ENCODE results near the gene TEKT3.

Gene TEKT3

DNA sequence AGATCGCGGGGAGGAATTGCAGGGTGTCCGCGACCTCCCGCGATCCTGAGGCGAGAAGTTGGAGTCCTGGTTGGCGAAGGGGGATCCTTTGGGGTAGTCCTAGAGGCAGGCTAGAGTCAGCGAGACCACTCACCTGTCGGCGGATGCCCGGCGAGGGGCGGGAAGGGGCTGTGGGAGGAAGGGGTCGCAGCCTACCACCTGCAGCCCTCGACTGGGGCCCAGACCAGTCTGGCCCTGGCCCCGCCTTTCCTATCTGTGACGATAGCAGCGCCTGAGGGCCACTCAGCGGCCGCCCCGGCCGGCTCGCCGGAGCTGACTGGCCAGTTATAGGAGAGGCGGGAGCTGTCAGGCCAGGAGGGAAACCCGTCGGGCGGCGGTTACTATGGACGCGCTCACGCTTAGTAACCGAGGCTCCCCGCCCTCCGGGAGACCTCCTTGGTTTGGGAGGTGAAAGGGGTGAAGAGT is at the start of gene TEKT3:
Gene TEKT3, minus strand, starts transcription at position 213 of the 465 bp plus-strand sequence. CDS start 10,012 bp downstream, outside the sequence.
- DNase-seq: no peak

GRCh38 chr17:15388356-15389041 is 47.1 kb upstream of the TEKT3 start:
- no peak for DNase-seq

DNA sequence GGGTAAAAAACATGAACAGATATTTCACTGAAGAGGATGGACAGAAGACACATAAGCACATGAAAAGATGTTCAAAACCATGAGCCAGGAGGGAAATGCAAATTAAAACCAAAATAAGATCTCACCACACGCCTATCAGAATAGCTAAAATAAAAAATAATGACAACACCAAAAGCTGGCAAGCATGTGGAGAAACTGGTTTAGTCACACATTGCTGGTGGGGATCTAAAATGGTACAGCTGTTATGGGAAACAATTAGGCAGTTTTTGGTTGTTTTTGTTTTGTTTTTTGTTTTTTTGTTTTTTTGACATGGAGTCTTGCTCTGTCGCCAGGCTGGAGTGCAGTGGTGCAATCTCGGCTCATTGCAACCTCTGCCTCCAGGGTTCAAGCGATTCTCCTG is 44.7 kb upstream of the TEKT3 start:
- DNase-seq: no peak

DNA sequence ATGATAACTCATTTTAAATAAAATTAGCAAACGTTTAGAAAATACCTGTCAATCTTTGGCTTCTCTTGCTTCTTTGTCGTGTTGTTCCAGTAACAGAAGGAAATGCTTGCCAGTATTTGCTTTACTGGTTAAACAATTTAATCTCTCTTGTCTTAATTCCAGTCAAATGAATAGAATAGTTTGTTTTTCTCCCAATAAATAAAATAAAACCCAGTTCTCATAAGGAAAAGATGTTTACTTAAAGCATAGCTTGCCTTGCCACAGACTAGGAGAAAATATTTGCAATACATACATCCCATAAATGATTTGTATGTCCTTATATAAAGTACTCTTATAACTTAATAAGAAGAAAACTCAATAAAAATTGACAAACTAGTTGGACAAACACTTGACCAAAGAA is 43.9 kb upstream of the TEKT3 start:
- no peak for DNase-seq

DNA sequence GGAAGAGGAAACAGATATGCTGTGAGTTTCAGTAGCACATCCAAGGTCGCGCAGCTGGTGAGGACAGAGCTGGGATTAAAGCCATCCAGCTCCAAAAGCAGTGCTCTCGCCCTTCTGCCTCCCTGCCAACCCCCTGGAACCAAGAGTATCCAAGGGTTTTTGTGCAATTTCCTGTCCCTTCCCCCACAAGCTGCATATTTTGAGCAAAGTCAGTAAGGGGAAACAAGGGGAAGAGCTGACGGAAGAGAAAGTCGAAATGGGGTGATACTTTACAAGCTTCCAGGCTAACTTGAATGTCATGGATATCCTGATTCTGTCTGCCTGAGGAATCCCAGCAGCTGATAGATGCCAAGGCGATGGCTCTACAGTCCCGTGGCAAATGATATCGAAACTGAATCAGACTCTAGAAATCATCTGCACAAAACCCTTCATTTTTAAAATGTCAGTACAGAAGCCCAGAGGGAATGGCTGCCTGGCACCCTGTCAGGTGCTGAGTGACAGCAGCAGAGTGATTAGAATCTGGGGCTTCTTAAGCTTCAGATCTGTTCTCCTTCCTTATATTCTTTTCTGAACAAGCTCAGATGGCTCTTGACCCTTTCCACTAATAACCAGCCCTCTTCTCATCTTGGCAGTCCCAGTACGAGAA is 42.9 kb upstream of the TEKT3 start:
- DNase-seq: no peak

DNA sequence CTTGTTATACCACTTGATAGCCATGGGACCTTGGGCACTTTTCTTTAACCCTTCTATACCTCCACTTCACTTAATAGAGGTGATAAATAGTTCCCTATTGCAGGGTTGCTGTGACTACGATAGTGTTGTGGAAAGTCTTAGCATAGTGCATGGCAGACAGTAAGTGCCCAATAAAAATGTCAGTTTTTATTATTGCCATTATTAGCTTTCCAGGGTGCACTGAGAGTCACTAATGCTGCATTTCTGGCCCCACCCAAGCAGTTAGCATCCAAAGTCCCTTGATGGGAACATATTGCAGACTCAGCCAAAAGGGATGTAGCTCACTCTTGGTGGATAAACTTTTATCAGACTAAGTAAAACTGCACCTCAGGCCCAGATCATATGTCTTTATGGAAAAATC is 41.5 kb upstream of the TEKT3 start:
- no peak for DNase-seq

GRCh38 chr17:15381707-15382106 is 40.3 kb upstream of the TEKT3 start:
- DNase-seq: no peak

DNA sequence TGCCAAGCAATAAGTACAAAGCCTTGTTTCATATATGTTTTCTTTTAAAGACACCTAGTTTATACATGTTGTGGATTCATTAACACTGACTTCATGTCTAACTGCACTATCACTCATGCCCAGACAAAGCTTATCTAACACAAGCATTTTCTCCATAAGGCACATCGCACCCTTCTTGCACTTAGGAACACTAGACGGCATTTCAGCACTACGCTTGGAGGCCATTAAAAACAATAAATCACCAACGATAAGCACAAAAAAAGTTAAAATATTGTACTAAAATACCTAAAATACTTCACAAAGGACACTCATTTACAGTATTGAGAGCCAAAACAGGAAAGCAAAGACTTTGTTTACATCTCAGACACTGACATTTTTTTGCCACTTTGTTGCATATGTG is 39.0 kb upstream of the TEKT3 start:
- DNase-seq: no peak

GRCh38 chr17:15379659-15380058 is 38.3 kb upstream of the TEKT3 start:
- DNase-seq: no peak

GRCh38 chr17:15378243-15378642 is 36.8 kb upstream of the TEKT3 start:
- no peak for DNase-seq

GRCh38 chr17:15377616-15378015 is 36.2 kb upstream of the TEKT3 start:
- DNase-seq: no peak

GRCh38 chr17:15377200-15377599 is 35.8 kb upstream of the TEKT3 start:
- DNase-seq: no peak

- no peak for DNase-seq
Measured at GRCh38 chr17:15371376-15372130, 30.2 kb upstream of the TEKT3 start.

- DNase-seq: no peak
Measured at GRCh38 chr17:15368600-15368999, 27.2 kb upstream of the TEKT3 start.

GRCh38 chr17:15366026-15366425 is 24.6 kb upstream of the TEKT3 start:
- no peak for DNase-seq

DNA sequence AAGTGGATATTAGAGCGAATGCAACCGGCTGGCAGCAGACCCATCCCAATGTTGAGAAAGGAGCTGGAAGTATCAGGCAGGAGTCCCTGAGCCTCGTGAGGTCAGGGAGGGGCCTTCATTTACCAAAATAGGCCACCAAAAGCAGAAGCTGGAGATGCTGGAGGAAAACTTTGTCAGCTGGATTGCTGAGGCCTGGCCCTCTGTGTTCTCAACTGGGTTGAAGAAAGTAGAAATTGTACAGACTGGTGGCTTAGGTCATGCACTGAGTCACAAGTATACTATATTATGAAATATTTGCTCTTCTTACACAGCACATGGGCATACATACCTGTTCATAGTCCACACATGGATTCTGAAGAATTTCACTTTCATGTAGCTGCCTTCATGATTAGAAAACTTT is 23.2 kb upstream of the TEKT3 start:
- DNase-seq: no peak

GRCh38 chr17:15363702-15364101 is 22.3 kb upstream of the TEKT3 start:
- no peak for DNase-seq

GRCh38 chr17:15361592-15361991 is 20.2 kb upstream of the TEKT3 start:
- no peak for DNase-seq

- DNase-seq: no peak
Measured at GRCh38 chr17:15361151-15361550, 19.8 kb upstream of the TEKT3 start.

- no peak for DNase-seq
Measured at GRCh38 chr17:15354256-15354655, 12.9 kb upstream of the TEKT3 start.

- DNase-seq: no peak
Measured at GRCh38 chr17:15351925-15352324, 10.5 kb upstream of the TEKT3 start.

- DNase-seq: no peak
Measured at GRCh38 chr17:15351478-15351840, 10.1 kb upstream of the TEKT3 start.

GRCh38 chr17:15350777-15351477 is 9.5 kb upstream of the TEKT3 start:
- no peak for DNase-seq
